HG02852 (cell line): Measurements from ENCODE around the gene ADK.
A peak's percentile ranks its signal among the peaks of the same experiment; 100 is the strongest.

Source experiments
- ATAC-seq: cut with Tn5 transposase; IDR thresholded peaks from one replicate; pipeline ENCODE4 v1.9.1; 2021; ENCODE audit warnings: mild to moderate bottlenecking, moderate library complexity; ENCODE audit not compliant: unreplicated experiment

Gene ADK

GRCh38 chr10:74691164-74691563 is 540.1 kb downstream of the ADK start:
- ATAC-seq: no peak

DNA sequence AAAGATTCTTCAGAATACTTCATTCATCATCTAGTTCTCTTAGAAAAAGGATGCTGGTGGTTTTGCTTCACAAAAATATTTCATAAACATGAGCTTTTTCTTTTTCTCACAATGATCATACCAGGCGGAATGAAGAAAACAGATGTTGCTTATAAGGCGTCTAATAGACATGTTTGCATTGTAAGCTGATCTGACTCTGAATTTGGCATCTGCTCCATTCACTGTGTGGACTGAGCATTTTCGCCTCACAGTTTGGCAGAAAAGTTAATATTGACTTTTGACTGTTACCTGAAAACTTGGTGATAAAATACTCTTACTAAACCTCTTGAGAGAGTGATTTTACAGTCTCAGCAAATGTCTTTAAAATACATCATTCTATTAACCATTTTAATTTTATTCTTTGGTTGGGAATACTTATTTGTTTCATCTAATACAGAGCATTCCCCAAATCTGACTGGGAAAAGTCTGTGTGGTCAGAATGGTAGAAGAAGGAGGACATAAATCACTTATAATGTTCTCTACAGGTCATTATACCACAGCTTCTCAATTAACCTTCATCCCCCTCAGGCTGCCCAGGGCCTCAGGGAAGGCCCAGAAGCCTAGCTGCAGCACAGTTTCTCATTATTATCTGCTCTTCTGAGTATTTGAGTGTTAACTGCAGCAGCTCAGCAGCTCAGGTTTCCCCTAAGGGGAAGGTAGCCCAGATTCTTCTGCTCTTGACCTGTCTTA is 553.8 kb downstream of the ADK start:
- no peak for ATAC-seq

GRCh38 chr10:74705358-74705980 is 554.4 kb downstream of the ADK start:
- ATAC-seq: no peak

DNA sequence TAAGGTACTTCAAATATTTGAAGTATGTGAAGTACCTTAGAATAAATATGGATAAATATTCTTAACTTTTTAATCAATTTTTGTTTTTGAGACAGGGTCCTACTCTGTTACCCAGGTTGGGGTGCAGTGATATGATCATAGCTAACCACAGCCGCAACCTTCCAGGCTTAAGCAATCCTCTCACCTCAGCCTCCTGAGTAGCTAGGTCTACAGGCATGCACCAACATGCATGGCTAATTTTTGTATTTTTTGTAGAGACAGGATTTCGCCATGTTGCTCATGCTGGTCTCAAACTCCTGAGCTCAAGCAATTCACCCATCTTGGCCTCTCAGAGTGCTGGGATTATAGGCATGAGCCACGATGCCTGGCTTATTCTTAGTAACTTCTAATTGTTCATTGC is 555.9 kb downstream of the ADK start:
- no peak for ATAC-seq

GRCh38 chr10:74708246-74708645 is 557.2 kb downstream of the ADK start:
- no peak for ATAC-seq

GRCh38 chr10:74718208-74718607 is 567.2 kb downstream of the ADK start:
- no peak for ATAC-seq

GRCh38 chr10:74728225-74728624 is 577.2 kb downstream of the ADK start:
- ATAC-seq: no peak

GRCh38 chr10:74730246-74730645 is 579.2 kb downstream of the ADK start:
- no peak for ATAC-seq

DNA sequence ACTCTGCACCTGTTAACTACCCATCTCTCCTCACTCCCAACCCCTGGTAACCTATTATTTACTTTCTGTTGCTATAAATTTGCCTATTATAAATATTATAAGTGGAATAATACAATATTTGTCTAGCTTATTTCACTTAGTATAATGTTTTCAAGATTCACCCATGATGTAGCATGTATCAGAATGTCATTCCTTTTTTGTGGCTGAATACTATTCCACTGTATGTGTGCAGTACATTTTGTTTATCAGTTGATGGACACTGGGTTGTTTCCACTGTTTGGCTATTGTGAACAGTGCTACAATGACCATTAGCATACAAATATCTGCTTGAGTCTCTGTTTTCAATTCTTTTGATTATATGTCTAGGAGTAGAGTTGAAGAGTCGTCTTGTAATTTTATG is 582.6 kb downstream of the ADK start:
- no peak for ATAC-seq

GRCh38 chr10:74736029-74736428 is 585.0 kb downstream of the ADK start:
- no peak for ATAC-seq

DNA sequence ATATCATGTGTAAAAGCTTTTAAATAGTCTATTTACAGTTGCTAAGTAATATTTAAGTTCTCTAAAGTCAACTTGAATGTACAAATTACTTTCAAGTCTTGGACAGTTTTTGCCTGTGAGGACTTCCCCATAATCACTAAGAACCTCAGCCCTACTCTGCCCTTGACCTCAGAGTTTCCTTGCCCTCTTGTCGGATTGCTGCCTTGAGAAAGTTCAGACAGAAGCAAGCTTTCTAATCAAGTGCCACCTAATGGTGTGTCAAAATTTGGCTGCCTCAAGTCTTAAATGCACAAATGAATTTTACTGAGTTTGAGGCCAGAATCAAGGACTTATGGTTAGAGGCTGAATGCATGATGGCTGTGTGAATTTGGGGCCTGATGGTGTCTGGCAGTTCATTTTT is 587.0 kb downstream of the ADK start:
- ATAC-seq: no peak

DNA sequence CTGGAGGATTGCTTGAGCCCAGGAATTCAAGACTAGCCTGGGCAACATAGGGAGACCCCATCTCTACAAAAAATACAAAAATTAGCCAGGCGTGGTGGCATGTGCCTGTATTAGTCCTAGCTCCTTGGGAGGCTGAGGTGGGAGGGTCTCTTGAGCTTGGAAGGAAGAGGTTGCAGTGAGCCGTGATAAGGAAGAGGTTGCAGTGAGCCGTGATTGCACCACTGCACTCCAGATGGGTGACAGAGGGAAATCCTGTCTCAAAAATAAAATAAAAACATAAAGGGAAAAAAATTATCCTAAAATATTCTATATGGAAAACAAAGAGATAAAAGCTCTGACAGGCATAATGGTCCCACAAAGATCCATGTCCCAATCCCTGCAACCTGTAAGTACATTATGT is 587.5 kb downstream of the ADK start:
- no peak for ATAC-seq

GRCh38 chr10:74738985-74739567 is 588.1 kb downstream of the ADK start:
- ATAC-seq: peak; percentile 91

DNA sequence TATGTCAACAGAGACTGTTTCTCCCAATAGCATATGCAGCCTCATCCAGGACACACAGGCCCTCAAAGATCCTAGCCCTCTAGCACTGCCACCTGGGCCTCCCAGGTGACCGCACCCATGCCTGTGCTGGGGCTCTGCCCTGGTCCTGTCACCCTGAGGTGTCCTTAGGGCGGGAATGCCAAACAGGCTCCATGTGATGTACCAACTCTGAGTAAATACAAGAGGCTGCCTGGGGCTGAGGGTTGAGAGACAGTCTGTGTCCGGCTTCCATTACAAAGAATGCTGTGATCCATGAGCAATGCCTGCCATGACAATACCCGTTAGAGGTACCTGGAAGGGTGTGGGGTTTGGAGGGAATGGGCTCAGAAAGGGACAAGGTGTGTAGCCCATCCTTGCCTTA is 592.4 kb downstream of the ADK start:
- ATAC-seq: no peak

- no peak for ATAC-seq
Observed at GRCh38 chr10:74745449-74745848, 594.4 kb downstream of the ADK start.

DNA sequence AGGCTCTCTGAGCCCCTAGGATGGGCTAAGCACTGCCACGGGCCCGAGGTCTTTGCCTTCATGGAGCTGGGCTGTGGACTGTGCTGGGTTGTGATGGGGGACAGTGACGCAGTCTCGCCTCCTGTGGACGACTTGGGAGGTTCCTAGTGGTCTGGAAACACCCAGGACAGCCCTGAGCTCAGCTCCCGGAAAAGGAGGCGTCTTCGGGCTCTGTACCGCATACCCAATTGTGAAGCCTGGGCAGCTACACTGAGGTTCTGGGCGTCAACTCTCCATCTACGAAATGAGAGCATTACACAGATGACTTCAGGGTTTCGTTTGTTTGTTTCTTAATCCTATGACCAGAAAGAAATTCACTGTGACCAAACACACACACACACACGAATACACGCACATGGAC is 595.8 kb downstream of the ADK start:
- ATAC-seq: no peak

GRCh38 chr10:74748468-74749031 is 597.5 kb downstream of the ADK start:
- ATAC-seq: no peak

- no peak for ATAC-seq
Observed at GRCh38 chr10:74750848-74751274, 599.8 kb downstream of the ADK start.

DNA sequence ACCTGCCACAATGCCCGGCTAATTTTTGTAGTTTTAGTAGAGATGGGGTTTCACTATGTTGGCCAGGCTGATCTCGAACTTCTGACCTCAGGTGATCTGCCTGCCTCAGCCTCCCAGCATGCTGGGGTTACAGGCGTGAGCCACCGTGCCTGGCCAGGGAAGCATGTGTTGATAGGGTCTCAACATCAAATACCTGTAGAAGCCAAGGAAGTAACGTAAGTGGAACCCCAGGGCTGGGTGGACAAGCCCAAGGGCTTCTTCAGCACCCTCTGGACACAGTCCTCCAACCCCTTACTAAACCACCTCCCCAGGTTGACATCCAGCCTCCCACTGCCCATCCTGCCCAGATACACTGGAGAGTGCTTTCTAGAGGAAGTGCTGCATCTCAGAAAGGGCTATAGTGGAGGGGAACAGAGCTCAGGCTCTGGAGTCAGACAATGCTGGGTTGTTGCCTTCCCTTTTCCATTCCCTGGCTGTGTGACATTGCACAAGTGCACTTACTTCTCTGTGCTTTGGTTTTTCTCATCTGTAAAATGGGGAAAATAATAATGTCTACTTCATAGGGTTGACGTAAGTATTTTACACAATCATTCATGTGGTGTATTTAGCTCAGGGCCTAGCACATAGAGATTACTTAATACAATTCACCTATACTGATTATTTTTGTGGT is 601.5 kb downstream of the ADK start:
- ATAC-seq: no peak

DNA sequence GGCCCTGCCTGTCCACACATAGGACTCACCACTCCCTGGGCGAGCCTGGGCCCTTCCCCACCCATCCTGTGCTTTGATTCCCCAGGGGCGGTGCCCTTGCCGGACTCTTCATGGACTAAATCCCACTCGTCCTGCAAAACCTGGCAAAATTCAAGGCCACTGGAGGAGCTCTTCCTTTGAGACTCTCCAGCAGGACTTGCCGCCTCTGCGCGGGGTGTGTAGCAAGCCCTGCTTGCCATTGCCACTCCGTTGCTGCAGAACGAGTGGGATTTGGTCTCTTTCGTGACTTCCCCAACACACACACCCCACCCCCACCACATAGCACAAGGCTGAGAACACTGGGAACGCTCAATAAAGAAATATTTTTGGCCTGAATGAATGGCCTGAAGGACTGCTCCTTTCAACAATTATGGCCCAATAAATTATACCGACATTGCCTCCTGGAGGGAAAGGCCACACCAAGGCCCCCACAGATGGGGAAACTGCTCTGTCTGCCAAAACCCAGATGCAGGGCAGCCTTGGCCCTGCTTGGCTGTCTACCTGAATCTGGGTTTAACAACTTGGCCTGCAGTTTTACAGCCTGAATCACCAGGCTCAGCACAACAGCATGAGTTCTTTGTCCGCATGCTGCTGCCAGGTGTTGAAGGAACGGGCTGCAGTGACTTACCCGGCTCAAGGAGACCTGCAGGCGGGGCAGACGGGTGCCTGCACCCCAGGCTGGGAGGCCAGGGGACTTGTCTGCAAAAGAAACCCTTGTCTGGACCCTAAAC is 602.6 kb downstream of the ADK start:
- ATAC-seq: no peak

DNA sequence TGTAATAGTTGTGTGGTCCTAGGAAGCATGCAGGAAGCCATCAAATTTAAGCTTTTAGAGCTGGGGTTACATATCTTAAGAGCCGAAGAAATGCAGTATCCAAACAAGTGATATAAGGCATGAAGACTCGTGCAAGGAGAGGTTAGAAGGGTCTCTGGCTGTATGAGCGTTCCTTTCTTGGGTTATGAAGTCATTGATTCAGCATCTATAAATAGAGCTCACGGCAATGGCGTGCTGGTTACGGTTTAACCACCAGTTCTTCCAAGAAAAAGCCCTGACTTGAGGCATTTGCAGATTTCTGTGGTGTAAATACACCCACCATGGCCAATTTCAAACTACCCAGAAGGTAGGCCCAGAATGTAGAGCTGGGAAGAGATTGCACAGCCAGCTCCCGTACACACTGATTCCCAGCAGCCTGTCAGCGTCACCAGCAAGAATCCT is 603.4 kb downstream of the ADK start:
- no peak for ATAC-seq
